Vagina (tissue), 2 donors: Measurements from ENCODE around the gene FGF22. TPM values are rescaled to one million over a fixed set of nuclear protein-coding genes. Genes with fewer than 3 reads are reported as not detected.
"Not testable (repeated sequence)": the region's sequence is repeated elsewhere in the genome, so short reads cannot be mapped to it uniquely, and the experiment has no call there.

Source experiments
- DNase-seq, 2 donors: peaks; one replicate each; pipeline ENCODE4 v3.0.0-alpha.2; 2017; ENCODE audit errors: extremely low spot score in 2 of 2
- H3K27ac ChIP-seq: fragments of 200-600 bp; sonication (generic); one replicate; pipeline ENCODE4 v1.5.1; 2019
- H3K27me3 ChIP-seq: fragments of 200-600 bp; sonication (generic); one replicate; pipeline ENCODE4 v1.5.1; 2019
- H3K36me3 ChIP-seq, 2 donors: fragments of 200-600 bp; sonication (generic); one replicate each; pipeline ENCODE4 v1.5.1; 2017 to 2019
- H3K4me1 ChIP-seq: fragments of 200-600 bp; sonication (generic); one replicate; pipeline ENCODE4 v1.5.1; 2019
- H3K4me3 ChIP-seq, 2 donors: fragments of 200-600 bp; sonication (generic); 1 replicate in 1 of 2; 2 replicates in 1 of 2; pipeline ENCODE4 v1.5.1; 2016 to 2019
- H3K9me3 ChIP-seq: fragments of 200-600 bp; sonication (generic); one replicate; pipeline ENCODE4 v1.5.1; 2019
- CTCF ChIP-seq, 3 experiments: fragments of 450-650 bp in 2 of 3; fragments of 200-600 bp in 1 of 3; sonication (generic) in 1 of 3; IDR thresholded peaks; one replicate each; pipeline ENCODE4 v1.5.1; 2017 to 2019; ENCODE audit warnings: antibody characterized with exemption in 3 of 3, mild to moderate bottlenecking in 2 of 3, moderate library complexity in 2 of 3
- POLR2A ChIP-seq, 2 donors: fragments of 450-650 bp; IDR thresholded peaks; one replicate each; pipeline ENCODE4 v1.6.1; 2017; ENCODE audit warnings: antibody characterized with exemption in 2 of 2, mild to moderate bottlenecking in 2 of 2, moderate library complexity in 2 of 2
- POLR2AphosphoS5 ChIP-seq, 2 donors: sonication (generic); formaldehyde crosslinking; IDR thresholded peaks; one replicate each; pipeline ENCODE4 v1.9.0; 2017; ENCODE audit warnings: antibody characterized with exemption in 2 of 2, mild to moderate bottlenecking in 2 of 2, low read depth in 1 of 2; ENCODE audit not compliant: insufficient read depth in 1 of 2
- intact Hi-C: fragments of 100-400 bp; cut with DNase I; formaldehyde crosslinking; loops from one replicate; pipeline ENCODE4 v1.15.1; 2023
- total RNA-seq: library from RNA; depleted of rRNA; stranded (reverse); fragments of >200 nt; gene quantifications from one replicate; pipeline ENCODE4 v1.2.3, GENCODE V29; 2016

FGF22 gene
- total RNA-seq, 1 donor from 2014 or later: not detected

DNA sequence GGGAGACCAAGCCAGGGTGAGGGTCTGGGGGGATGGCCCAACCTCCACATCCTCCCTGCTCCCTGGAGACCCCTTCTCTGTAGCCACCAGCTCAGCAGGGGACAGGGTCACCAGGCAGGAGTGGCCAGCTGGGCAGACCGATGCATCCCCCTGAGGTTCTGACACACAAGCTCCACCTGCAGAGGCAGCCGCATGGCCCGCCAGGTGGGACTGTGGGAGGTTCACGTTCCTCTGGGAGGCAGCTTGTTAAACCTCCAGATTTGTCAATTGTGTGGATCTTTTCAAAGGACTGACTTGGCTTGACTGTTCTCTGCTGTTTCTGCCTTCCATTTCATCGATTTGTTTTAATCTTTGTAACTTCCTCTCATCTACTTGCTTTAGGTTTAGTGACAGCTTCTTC lies 14.4 kb upstream of the FGF22 start:
- no peaks in the 10 kb centered on the region for H3K9me3 ChIP-seq
- no peak overlapping the region for H3K4me3 ChIP-seq
- no peak for TF ChIP-seq POLR2A (IDR thresholded peaks at IDR 0.05)
- no peak for TF ChIP-seq CTCF (IDR thresholded peaks at IDR 0.05)
- no peak for TF ChIP-seq POLR2AphosphoS5 (IDR thresholded peaks at IDR 0.05; ENCODE audit: insufficient read depth in 1 of 2, low read depth in 1 of 2)
- no peak overlapping the region for H3K27ac ChIP-seq
- peaks cover 0 to 46% of the 10 kb centered on the region in 2 donors for H3K36me3 ChIP-seq
- no peaks in the 10 kb centered on the region for H3K27me3 ChIP-seq
- H3K4me1 ChIP-seq: no peaks in the 10 kb centered on the region
- intact Hi-C loops: no loop called here
- no peak for DNase-seq

DNA sequence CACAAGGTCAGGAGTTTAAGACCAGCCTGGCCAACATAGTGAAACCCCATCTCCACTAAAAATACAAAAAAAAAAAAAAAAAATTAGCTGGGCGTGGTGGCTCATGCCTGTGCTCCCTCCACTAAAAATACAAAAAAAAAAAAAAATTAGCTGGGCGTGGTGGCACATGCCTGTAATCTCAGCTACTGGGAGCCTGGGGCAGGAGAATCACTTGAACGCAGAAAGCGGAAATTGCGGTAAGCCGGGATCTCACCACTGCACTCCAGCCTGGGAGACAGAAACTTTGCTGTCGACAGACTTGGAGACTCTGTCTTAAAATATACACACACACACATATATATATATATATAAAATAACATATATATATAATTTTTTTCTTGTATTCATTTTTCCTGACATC lies 13.1 kb upstream of the FGF22 start:
- H3K9me3 ChIP-seq, H3K27ac ChIP-seq, intact Hi-C loops, H3K4me3 ChIP-seq, DNase-seq, H3K27me3 ChIP-seq, H3K4me1 ChIP-seq: not testable (repeated sequence)
- H3K36me3 ChIP-seq: peaks cover 0 to 36% of the 10 kb centered on the region in 2 donors

DNA sequence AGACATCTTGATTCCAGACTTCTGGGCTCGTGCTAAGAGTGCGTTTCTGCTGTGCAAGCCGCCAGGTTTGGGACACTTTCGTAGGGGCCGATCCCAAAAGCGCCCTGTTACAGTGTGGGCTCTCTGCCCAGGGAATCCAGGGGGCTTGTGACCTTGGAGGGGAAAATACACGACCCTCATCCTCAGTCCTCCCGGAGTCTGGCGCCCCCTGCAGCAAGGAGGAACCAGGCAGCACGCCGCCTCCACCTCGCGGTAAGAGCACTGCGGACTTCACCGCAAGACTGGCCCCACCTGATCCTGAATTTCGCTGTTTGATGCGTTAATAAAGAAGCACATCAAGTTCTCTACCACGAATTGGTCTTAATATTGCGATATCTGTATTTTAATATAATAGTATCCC lies 11.5 kb upstream of the FGF22 start:
- H3K36me3 ChIP-seq: peaks cover 0 to 23% of the 10 kb centered on the region in 2 donors
- H3K9me3 ChIP-seq: no peaks in the 10 kb centered on the region
- no peak for DNase-seq

GRCh38 chr19:629515-629914 lies 10.2 kb upstream of the FGF22 start:
- Histone ChIP-seq H3K36me3 (peaks cover 0 to 23% of the 10 kb centered on the region in 2 donors), H3K4me1 (peaks cover 20% of the 10 kb centered on the region)
- H3K27ac ChIP-seq, H3K27me3 ChIP-seq, intact Hi-C loops, DNase-seq, H3K9me3 ChIP-seq, H3K4me3 ChIP-seq: not testable (repeated sequence)

More for the DNA sequence above, 11.5 kb upstream of the FGF22 start:
- no peaks in the 10 kb centered on the region for H3K27me3 ChIP-seq
- peaks cover 14% of the 10 kb centered on the region for H3K4me1 ChIP-seq
- TF ChIP-seq CTCF (IDR thresholded peaks at IDR 0.05) (no peak), POLR2AphosphoS5 (IDR thresholded peaks at IDR 0.05; ENCODE audit: insufficient read depth in 1 of 2, low read depth in 1 of 2) (no peak), POLR2A (IDR thresholded peaks at IDR 0.05) (no peak)
- intact Hi-C loops: no loop called here
- no peak overlapping the region for H3K4me3 ChIP-seq
- H3K27ac ChIP-seq: no peak overlapping the region

DNA sequence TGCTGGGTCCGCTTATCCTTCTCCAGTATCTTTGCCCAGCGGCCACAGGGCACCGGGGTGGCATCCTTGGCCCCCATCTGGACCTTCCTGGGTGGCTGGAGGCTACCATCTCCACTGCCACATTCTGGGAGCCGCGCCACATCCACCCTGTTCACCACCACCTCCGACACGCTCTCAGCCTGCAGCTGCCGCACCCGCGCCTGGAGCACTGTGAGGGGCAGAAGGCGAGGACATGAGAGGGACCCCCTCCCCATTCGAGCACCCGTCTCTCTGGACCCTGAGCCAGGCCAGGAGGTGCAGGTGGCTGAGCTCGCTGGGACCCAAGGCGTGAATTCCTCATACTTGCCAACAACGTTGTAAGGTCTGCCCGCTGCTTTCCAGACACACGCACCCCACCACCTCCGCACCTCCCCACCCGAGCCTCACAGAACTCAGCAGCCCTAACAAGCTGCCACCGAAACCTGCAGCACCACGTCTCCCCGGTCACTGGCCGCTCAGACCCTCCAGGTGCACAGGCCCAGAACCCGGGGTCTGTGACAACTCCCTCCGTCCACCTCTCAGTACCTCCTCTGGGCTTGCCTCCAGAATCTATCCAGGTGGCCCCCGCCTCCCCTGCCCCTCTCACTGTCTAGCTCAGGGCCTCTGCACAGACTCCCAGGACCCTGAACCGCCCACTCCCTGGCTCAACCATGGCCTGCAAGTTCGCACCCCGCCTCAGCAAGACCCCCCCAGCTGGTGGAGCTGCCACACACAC lies 9.5 kb upstream of the FGF22 start:
- intact Hi-C loops: no loop called here
- Histone ChIP-seq H3K27ac (no peak overlapping the region), H3K27me3 (no peaks in the 10 kb centered on the region), H3K9me3 (no peaks in the 10 kb centered on the region), H3K36me3 (peaks cover 0 to 23% of the 10 kb centered on the region in 2 donors), H3K4me3 (no peak overlapping the region), H3K4me1 (peaks cover 24% of the 10 kb centered on the region)
- TF ChIP-seq CTCF (IDR thresholded peaks at IDR 0.05): no peak
- TF ChIP-seq POLR2AphosphoS5 (IDR thresholded peaks at IDR 0.05; ENCODE audit: insufficient read depth in 1 of 2, low read depth in 1 of 2): no peak
- no peak for TF ChIP-seq POLR2A (IDR thresholded peaks at IDR 0.05)
- DNase-seq: no peak

GRCh38 chr19:632579-633067 lies 7.1 kb upstream of the FGF22 start:
- DNase-seq: no peak
- H3K4me1 ChIP-seq: peaks cover 24% of the 10 kb centered on the region

More at GRCh38 chr19:632579-633067, 7.1 kb upstream of the FGF22 start:
- intact Hi-C loops: no loop called here
- no peaks in the 10 kb centered on the region for H3K9me3 ChIP-seq
- no peaks in the 10 kb centered on the region for H3K27me3 ChIP-seq
- H3K27ac ChIP-seq: peak overlapping the region; percentile 55
- H3K36me3 ChIP-seq: peaks cover 0 to 23% of the 10 kb centered on the region in 2 donors
- H3K4me3 ChIP-seq: peak overlapping the region; percentile 66 to 77
- TF ChIP-seq POLR2AphosphoS5 (IDR thresholded peaks at IDR 0.05; ENCODE audit: insufficient read depth in 1 of 2, low read depth in 1 of 2): no peak
- no peak for TF ChIP-seq POLR2A (IDR thresholded peaks at IDR 0.05)
- TF ChIP-seq CTCF (IDR thresholded peaks at IDR 0.05): no peak
